ENCODE data around the gene USP47. TPM values are rescaled to one million over a fixed set of nuclear protein-coding genes. Genes with fewer than 3 reads are reported as not detected.

Gene USP47
- polyA plus RNA-seq, 1 donor from 2014 or later = 92.6 TPM

GRCh38 chr11:12006552-12007229 lies 164.9 kb downstream of the USP47 start:
- Histone ChIP-seq H3K79me2 (replicated peaks; ENCODE audit: insufficient read depth, low read length) (no peaks in the 10 kb centered on the region), H3K27ac (ENCODE audit: low read length) (no peak overlapping the region), H3K4me2 (ENCODE audit: low read length) (no peak overlapping the region), H3K9me2 (ENCODE audit: insufficient read depth, low read length) (no peaks in the 10 kb centered on the region), H3K36me3 (ENCODE audit: insufficient read depth, low read length) (no peaks in the 10 kb centered on the region), H4K20me1 (ENCODE audit: insufficient read depth) (no peaks in the 10 kb centered on the region), H3K9ac (ENCODE audit: low read length) (no peak overlapping the region), H3K9me3 (ENCODE audit: low read length) (no peaks in the 10 kb centered on the region), H3K4me3 (ENCODE audit: low read length) (no peak overlapping the region), H2AFZ (ENCODE audit: low read depth, low read length) (no peak overlapping the region), H3K27me3 (ENCODE audit: insufficient read depth, low read depth, low read length) (peaks cover 18% of the 10 kb centered on the region), H3F3A (ENCODE audit: insufficient read depth, low read length, poor library complexity, severe bottlenecking) (no peaks in the 10 kb centered on the region)
- TF ChIP-seq REST (IDR thresholded peaks at IDR 0.05; ENCODE audit: borderline replicate concordance) (no peak), CTCF (IDR thresholded peaks at IDR 0.05; ENCODE audit: poor library complexity, severe bottlenecking) (no peak), RAD21 (conservative IDR thresholded peaks at IDR 0.05) (no peak), SMC3 (conservative IDR thresholded peaks at IDR 0.05; ENCODE audit: poor library complexity) (no peak), MXI1 (conservative IDR thresholded peaks at IDR 0.05; ENCODE audit: poor library complexity, severe bottlenecking) (no peak), POLR2AphosphoS5 (IDR thresholded peaks at IDR 0.05) (no peak), TAF1 (IDR thresholded peaks at IDR 0.05; ENCODE audit: low read depth) (no peak), EP300 (conservative IDR thresholded peaks at IDR 0.05; ENCODE audit: poor library complexity, severe bottlenecking) (no peak), EZH2 (IDR thresholded peaks at IDR 0.05; ENCODE audit: borderline replicate concordance, insufficient read depth, low read length, poor library complexity, severe bottlenecking) (no peak)

GRCh38 chr11:12007230-12007593 lies 165.4 kb downstream of the USP47 start:
- Histone ChIP-seq H4K20me1 (ENCODE audit: insufficient read depth) (no peaks in the 10 kb centered on the region), H3K27me3 (ENCODE audit: insufficient read depth, low read depth, low read length) (peaks cover 18% of the 10 kb centered on the region), H3K9me2 (ENCODE audit: insufficient read depth, low read length) (no peaks in the 10 kb centered on the region), H3K9ac (ENCODE audit: low read length) (no peak overlapping the region), H3K27ac (ENCODE audit: low read length) (no peak overlapping the region), H3K4me3 (ENCODE audit: low read length) (peak overlapping the region; percentile 77), H3F3A (ENCODE audit: insufficient read depth, low read length, poor library complexity, severe bottlenecking) (no peaks in the 10 kb centered on the region), H3K36me3 (ENCODE audit: insufficient read depth, low read length) (no peaks in the 10 kb centered on the region), H3K9me3 (ENCODE audit: low read length) (no peaks in the 10 kb centered on the region), H2AFZ (ENCODE audit: low read depth, low read length) (no peak overlapping the region), H3K4me2 (ENCODE audit: low read length) (no peak overlapping the region), H3K79me2 (replicated peaks; ENCODE audit: insufficient read depth, low read length) (no peaks in the 10 kb centered on the region)
- no peak for TF ChIP-seq MXI1 (conservative IDR thresholded peaks at IDR 0.05; ENCODE audit: poor library complexity, severe bottlenecking)
- TF ChIP-seq SMC3 (conservative IDR thresholded peaks at IDR 0.05; ENCODE audit: poor library complexity) = no peak
- TF ChIP-seq REST (IDR thresholded peaks at IDR 0.05; ENCODE audit: borderline replicate concordance) = no peak
- TF ChIP-seq EP300 (conservative IDR thresholded peaks at IDR 0.05; ENCODE audit: poor library complexity, severe bottlenecking) = no peak
- no peak for TF ChIP-seq CTCF (IDR thresholded peaks at IDR 0.05; ENCODE audit: poor library complexity, severe bottlenecking)
- TF ChIP-seq EZH2 (IDR thresholded peaks at IDR 0.05; ENCODE audit: borderline replicate concordance, insufficient read depth, low read length, poor library complexity, severe bottlenecking) = no peak
- TF ChIP-seq TAF1 (IDR thresholded peaks at IDR 0.05; ENCODE audit: low read depth) = no peak
- no peak for TF ChIP-seq POLR2AphosphoS5 (IDR thresholded peaks at IDR 0.05)
- TF ChIP-seq RAD21 (conservative IDR thresholded peaks at IDR 0.05) = no peak
